ENCODE results near the gene SOCS7.

SOCS7 gene

DNA sequence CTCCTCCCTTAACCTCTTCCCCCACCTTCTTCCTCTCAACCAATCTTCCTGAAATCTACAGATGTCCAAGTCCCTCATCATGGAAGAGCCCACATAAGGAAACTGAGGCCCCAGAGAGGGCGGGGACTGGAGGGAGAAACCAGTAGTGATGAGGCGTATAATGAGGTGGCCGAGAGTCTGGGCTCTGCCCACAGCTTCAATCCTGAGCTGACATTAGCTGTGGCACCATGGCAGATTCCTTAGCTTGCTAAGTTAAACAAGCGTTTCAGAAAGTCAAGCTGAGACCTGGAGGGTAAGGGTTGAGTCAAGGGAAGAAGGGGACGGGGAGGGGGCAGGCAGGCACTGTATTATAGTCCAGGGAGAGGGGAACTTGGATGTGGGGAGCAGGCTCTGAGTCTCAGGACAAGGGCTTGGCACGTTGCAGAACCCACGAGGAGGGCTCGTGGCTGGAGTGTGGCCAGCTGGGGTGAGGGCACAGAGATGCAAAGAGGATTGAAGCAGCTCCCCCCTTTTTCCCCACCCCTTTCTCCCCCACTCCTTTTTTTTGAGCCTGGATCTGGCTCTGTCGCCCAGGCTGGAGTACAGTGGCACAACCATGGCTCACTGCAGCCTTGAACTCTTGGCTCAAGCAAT is 89.9 kb downstream of the SOCS7 start:
- DNase-seq (ENCODE audit: low read depth in 2 of 2), result no peak

DNA sequence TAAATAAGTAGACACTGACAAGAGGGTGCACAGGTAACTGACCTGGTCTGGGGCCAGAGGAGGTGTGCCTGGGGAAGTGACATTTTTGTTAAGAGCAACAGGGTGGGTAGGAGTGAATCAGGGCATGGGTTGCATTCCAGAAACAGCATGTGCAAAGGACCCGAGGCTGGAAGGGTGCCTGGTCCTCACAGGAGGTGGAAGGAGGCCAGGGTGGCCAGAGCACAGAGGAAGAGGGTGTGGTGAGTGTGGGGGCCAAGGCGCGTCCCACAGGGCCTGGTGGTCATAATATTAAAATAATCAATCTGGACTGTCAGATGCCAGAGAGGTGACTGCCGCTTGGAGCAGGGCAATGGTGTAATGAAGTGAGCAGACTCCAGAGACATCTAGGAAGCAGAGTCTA is 90.9 kb downstream of the SOCS7 start:
- no peak for DNase-seq (ENCODE audit: low read depth in 2 of 2)

DNA sequence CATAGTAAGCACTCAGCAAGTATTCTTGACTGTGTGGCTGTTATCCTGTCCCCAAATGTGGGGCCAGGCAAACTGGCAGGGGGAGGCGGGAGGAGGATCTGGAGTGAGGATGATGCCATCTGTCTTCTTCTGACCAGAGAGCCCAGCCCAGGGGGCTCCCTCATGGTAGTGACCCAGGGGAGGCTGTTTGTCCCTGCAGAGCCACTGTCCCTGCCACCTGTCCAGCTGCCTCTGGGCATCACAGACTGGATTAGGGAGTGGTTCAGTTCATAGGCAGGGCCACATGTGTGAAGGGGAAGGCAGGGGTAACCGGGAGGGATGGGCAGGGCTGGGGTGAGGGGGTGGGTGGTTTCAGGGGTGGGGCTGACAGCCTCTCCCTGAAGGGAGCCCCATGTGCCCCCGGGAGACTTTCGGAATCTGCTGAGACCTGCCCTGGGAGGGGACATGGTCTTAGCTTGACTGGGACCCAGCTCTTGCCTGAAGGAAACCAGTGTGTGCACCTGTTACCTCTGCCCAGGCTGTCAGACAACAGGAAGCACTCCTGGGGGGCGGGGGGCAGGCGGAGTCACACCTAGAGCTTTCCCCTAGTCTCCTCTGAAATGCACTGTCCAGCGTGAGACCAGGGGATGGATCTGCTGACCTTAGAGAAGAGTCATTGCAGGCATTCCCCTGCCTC is 91.8 kb downstream of the SOCS7 start:
- DNase-seq (ENCODE audit: low read depth in 2 of 2), result no peak

DNA sequence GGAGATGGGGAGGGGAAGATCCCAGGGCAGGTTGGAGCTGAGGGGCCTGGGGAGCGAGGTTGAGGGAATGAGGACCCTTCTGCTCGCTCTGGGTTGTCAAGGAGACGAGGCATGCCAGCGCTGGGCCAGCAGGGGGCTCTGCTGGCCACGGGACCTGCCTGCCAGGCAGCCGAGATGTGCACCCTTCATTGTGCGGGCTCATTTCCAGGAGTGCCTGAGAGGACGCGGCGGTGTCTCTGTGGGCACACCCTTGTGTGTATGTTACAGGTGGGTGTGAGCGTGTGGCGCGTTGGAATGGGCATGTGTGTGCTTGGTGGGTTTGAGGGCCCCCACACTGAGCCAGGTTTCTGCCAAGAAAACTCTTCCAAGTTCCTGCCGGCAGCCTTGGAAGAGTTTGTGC is 92.5 kb downstream of the SOCS7 start:
- DNase-seq (ENCODE audit: low read depth in 2 of 2), result peak; percentile 37 to 56

DNA sequence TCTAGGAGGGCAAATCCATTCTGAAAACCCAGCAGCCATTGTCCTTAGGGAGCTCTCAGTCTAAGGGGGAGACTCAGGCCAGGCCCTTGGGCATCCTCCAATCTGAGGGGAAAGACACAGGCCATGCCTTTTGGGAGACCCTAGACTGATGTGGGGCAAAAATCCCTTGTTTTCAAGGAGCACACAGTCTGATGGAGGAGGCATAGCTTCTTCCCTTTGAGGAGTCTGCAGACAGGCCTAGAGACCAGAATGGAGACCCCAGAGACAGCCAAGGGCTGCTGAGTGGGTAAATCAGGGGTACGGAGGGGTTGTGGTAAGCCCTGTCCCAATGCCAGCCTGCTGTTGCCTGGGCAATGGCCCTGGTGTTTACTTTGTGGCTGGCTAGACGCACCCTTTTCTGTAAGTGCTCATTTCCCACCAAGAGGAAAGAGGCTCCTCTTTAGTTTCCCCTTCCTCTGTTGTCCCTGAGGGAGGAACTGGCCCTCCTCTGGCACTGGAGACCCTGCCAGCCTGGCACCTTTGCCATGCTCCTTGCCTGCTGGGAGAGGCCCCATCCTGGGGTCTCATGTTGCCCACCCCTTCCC is 96.0 kb downstream of the SOCS7 start:
- DNase-seq (ENCODE audit: low read depth in 2 of 2), result no peak

DNA sequence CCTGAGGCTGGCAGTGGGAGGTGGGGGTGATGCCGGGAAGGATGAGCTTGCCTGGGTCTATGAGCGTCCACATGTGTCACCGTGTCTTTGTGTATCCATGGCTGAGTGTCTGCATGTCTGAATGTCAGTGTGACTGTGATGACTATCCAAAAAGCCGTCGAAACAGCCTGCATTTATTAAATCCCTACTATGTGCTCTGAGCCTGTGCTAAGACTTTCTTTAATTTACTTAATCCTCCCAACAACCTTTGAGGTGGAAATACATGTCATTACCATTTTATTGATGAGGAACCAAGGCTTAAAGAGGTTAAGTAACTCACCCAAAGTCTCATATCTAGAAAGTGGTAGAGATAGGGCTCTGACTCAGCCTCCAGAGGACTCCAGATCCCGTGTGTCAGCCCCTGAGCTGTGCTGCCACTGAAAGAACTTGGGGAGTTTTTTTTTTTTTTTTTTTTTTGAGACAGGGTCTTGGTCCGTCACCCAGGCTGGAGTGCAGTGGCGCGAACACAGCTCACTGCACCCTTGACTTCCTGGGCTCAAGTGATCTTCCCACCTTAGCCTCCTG is 96.6 kb downstream of the SOCS7 start:
- DNase-seq (ENCODE audit: low read depth in 2 of 2), result no peak

DNA sequence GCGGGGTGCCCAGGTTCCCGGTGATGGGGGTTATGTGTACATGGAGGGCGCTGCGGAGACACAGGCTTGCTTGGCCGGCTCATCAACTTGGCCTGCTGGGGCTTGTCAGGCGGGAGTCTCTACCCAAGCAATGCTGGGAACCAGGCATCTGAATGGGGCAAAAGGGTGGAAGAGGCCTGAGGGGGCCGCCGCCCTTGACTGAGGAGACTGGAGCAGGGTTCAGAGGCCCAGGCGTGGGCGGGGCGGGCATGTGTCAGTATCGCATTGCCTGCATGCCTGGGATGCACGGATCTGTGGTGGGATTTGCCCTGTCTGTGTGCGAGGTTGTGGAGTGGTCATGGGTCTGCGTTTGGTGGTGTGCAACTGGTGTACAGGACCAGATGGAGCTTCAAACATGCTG is 97.7 kb downstream of the SOCS7 start:
- no peak for DNase-seq (ENCODE audit: low read depth in 2 of 2)

DNA sequence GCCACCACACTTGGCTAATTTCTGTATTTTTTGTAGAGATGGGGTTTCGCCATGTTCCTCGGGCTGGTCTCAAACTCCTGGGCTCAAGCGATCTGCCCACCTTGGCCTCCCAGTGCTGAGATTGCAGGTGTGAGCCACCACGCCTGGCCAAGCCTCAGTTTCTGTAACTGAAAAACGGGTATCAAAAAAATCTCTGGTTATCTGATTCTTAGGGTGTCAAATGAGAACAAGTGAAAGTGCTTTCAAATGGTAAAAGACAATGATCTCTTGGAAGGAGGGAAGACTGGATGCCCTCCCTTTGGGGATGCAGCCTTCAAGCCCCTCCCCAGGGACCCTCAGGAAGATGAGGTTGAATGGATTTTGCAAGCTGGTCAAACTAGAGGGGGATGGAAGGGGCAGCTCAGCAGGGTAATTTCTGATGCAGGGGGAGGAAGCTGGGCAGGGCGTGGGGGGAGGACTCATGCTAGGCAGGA is 98.9 kb downstream of the SOCS7 start:
- DNase-seq (ENCODE audit: low read depth in 2 of 2), result no peak

DNA sequence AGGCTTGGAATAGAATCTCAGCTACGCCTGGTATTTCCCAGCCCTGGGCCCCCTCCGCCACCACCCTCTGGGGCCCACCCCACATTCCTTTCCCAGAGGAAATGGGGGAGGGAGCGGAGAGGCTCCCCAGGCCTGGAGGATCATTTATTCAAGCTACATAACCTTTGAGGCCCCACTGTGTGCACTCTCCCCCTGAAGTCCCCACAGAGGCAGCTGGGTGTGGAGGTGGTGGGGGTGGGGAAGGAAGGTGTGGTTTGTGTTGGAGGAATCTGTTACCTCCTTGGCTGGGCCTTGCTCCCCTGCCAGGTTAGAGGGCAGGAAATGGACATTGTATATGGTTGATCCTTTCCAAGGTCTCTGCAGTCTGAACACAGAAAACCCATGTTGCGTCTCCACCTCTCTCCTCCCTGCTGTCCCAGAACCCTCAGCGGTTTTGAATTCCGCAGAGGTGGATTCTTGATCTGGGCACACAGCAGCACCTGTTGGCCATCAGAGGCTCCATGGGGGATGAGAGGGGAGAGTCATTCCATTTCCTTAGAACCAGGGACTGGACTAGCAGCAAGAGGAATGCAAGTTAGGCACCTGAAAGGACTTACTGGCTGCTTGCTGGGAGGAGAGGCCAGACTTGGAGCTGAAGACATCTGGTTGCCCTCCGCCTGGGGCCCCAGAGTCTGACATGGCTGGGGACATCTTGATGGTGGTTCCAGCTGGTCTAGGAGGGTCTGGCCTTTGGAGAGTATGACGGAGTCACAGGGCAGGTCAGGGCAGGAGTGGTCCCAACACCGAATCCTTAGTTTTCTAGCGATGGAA is 99.6 kb downstream of the SOCS7 start:
- DNase-seq (ENCODE audit: low read depth in 2 of 2), result no peak

DNA sequence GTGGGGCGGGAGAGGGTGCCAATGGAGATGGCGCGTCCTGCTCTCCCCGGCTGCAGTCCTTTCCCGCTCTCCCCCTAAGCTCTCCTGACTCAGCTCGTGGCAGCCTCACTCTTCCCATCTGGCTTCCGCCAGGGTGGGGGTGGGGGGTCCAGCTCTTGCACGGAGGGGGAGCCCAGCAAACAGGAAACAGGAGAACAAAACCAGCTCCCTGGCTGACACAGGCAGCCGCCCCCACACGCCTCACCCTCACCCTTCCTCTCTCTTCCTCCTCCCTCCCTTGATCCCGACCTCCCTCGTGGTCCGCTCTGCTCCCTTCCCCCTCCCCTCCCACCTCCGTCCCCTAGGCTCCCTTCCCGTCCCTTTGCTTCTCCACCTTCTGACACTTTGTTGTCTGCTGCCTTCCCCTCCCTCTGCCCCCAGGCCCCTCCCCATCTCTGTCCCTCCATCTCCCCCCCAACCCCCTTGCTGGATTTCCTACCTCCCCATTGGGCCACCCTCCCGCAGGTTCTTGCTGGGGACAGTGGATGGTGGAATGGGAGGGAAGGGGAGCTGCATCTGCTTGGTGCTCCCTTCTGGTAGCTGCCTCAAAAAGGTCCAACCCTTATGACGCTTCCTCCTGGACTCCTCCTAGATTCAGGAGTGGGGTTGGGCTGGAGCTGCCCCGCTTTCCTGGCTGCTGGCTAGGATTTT is 100.3 kb downstream of the SOCS7 start:
- DNase-seq (ENCODE audit: low read depth in 2 of 2), result no peak

DNA sequence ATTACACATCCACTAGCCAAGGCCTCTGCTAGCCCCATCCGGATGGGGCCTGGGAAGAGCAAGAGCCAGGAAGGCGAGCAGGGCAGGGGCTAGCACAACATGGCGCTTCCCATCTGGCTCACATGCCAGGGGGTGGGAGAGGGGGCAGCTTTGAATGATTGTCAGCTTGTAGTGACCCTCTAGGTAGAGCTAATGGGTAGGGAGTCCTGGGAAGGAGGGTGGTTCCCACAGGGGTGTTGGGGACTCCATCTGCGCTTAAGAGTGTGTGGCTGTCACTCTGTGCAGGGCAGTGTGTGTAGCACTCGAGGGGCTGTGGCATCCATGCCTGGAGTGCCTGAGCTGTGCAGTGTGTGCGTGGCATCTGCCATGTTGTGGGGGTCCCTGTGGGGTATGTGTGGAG is 101.1 kb downstream of the SOCS7 start:
- DNase-seq (ENCODE audit: low read depth in 2 of 2), result no peak

DNA sequence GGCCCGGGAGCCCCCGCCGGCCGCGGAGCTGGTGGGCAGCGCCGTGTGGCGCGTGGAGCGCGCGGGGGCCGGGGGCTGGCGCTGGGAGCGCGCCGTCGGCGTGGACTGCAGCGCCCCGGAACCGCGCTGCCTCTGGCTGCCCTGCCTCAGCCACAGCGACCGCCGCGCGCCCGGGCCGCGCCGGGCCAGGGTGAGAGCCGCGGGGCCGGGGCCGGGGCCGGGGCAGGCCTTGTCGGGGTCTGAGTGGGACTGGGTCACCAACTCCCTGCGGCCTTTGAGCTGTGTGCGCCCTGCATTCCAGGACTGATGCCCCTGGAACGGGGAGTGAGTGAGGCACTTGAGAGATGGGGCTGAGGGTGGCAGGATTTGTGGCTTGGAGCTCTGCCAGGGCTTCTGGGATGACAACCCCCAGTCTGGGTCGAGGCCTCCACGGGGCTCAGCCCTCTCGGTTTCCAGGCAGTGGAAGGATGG is 102.3 kb downstream of the SOCS7 start:
- no peak for DNase-seq (ENCODE audit: low read depth in 2 of 2)

DNA sequence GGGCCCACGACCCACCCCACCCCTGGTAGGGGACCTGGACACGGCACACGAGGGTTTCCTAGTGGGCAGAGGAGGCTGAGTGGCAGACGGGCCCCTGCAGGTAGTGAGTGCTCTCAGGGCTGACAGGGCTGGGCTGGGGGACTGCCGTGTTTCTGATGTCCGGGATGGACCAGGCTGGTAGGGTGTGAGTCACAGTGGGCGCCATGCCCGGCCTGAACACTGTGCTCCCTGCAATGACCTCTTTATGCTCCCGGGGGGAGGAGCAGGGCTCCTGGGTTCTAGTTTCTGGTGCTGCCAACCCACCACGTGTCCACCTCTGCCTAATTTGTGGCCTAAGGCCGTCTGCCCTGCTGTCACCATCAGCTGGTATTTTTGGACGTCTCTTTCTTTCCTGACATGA is 102.9 kb downstream of the SOCS7 start:
- DNase-seq (ENCODE audit: low read depth in 2 of 2), result no peak
